H1 (cell line): ENCODE data around the gene ZBTB42. TPM values are rescaled to one million over a fixed set of nuclear protein-coding genes. Genes with fewer than 3 reads are reported as not detected.

ENCODE experiments used
- POLR2A ChIP-seq, 2 experiments: IDR thresholded peaks; 1 replicate in 1 of 2; 2 replicates in 1 of 2; pipeline ENCODE4 v1.6.1; 2011; ENCODE audit warnings: low read depth in 2 of 2, low read length in 2 of 2, mild to moderate bottlenecking in 2 of 2; ENCODE audit errors: control extremely low read depth in 1 of 2
- SP1 ChIP-seq: IDR thresholded peaks from 2 replicates; pipeline ENCODE4 v1.6.1; 2011; ENCODE audit warnings: low read depth, low read length
- SRF ChIP-seq: IDR thresholded peaks from 2 replicates; pipeline ENCODE4 v1.6.1; 2011; ENCODE audit warnings: mild to moderate bottlenecking, low read depth, low read length, moderate library complexity
- TEAD4 ChIP-seq: IDR thresholded peaks from 2 replicates; pipeline ENCODE4 v1.6.1; 2012; ENCODE audit warnings: low read depth, low read length, inconsistent platforms, mixed read lengths
- polyA plus RNA-seq, 7 experiments: library from polyadenylated mRNA; depleted of rRNA in 3 of 7; stranded (reverse) in 5 of 7; unstranded in 2 of 7; fragments of >200 nt in 5 of 7; fragments of 200-250 nt in 2 of 7; gene quantifications; 1 replicate in 5 of 7; 2 replicates in 1 of 7; 4 replicates in 1 of 7; pipeline versions ENCODE4 v1.2.1 to v1.2.3, GENCODE V29; 2011 to 2013; ENCODE audit warnings: missing spikeins in 2 of 7, mixed read lengths in 2 of 7
- total RNA-seq: library from RNA; stranded (reverse); fragmentation: NEBNext Ultra II Directional; extraction: Animal tissue kit (Norgen Biotek cat#: 25700); gene quantifications from 2 replicates; pipeline ENCODE4 v1.2.1, GENCODE V29; 2021
- TF ChIP-seq, protein P1 (sequence below): fragments of 300-600 bp; sonication (generic); IDR thresholded peaks from 2 replicates; pipeline ENCODE4 v1.7.1; 2012; ENCODE audit warnings: low read length, moderate library complexity, mild to moderate bottlenecking, inconsistent platforms; ENCODE audit not compliant: insufficient replicate concordance

Gene ZBTB42
- total and polyA plus RNA-seq, 2 of the 8 experiments (the other 6 are each of a cell fraction or from before 2014, with no cell fraction given): 2.8 to 3.1 TPM

GRCh38 chr14:104780513-104781030, 20.3 kb upstream of the ZBTB42 start (continued):
- TF ChIP-seq, protein P1, sequence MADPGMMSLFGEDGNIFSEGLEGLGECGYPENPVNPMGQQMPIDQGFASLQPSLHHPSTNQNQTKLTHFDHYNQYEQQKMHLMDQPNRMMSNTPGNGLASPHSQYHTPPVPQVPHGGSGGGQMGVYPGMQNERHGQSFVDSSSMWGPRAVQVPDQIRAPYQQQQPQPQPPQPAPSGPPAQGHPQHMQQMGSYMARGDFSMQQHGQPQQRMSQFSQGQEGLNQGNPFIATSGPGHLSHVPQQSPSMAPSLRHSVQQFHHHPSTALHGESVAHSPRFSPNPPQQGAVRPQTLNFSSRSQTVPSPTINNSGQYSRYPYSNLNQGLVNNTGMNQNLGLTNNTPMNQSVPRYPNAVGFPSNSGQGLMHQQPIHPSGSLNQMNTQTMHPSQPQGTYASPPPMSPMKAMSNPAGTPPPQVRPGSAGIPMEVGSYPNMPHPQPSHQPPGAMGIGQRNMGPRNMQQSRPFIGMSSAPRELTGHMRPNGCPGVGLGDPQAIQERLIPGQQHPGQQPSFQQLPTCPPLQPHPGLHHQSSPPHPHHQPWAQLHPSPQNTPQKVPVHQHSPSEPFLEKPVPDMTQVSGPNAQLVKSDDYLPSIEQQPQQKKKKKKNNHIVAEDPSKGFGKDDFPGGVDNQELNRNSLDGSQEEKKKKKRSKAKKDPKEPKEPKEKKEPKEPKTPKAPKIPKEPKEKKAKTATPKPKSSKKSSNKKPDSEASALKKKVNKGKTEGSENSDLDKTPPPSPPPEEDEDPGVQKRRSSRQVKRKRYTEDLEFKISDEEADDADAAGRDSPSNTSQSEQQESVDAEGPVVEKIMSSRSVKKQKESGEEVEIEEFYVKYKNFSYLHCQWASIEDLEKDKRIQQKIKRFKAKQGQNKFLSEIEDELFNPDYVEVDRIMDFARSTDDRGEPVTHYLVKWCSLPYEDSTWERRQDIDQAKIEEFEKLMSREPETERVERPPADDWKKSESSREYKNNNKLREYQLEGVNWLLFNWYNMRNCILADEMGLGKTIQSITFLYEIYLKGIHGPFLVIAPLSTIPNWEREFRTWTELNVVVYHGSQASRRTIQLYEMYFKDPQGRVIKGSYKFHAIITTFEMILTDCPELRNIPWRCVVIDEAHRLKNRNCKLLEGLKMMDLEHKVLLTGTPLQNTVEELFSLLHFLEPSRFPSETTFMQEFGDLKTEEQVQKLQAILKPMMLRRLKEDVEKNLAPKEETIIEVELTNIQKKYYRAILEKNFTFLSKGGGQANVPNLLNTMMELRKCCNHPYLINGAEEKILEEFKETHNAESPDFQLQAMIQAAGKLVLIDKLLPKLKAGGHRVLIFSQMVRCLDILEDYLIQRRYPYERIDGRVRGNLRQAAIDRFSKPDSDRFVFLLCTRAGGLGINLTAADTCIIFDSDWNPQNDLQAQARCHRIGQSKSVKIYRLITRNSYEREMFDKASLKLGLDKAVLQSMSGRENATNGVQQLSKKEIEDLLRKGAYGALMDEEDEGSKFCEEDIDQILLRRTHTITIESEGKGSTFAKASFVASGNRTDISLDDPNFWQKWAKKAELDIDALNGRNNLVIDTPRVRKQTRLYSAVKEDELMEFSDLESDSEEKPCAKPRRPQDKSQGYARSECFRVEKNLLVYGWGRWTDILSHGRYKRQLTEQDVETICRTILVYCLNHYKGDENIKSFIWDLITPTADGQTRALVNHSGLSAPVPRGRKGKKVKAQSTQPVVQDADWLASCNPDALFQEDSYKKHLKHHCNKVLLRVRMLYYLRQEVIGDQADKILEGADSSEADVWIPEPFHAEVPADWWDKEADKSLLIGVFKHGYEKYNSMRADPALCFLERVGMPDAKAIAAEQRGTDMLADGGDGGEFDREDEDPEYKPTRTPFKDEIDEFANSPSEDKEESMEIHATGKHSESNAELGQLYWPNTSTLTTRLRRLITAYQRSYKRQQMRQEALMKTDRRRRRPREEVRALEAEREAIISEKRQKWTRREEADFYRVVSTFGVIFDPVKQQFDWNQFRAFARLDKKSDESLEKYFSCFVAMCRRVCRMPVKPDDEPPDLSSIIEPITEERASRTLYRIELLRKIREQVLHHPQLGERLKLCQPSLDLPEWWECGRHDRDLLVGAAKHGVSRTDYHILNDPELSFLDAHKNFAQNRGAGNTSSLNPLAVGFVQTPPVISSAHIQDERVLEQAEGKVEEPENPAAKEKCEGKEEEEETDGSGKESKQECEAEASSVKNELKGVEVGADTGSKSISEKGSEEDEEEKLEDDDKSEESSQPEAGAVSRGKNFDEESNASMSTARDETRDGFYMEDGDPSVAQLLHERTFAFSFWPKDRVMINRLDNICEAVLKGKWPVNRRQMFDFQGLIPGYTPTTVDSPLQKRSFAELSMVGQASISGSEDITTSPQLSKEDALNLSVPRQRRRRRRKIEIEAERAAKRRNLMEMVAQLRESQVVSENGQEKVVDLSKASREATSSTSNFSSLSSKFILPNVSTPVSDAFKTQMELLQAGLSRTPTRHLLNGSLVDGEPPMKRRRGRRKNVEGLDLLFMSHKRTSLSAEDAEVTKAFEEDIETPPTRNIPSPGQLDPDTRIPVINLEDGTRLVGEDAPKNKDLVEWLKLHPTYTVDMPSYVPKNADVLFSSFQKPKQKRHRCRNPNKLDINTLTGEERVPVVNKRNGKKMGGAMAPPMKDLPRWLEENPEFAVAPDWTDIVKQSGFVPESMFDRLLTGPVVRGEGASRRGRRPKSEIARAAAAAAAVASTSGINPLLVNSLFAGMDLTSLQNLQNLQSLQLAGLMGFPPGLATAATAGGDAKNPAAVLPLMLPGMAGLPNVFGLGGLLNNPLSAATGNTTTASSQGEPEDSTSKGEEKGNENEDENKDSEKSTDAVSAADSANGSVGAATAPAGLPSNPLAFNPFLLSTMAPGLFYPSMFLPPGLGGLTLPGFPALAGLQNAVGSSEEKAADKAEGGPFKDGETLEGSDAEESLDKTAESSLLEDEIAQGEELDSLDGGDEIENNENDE: no peak
- TF ChIP-seq SRF (no peak), TEAD4 (no peak), SP1 (no peak), POLR2A (IDR thresholded peaks at IDR 0.05; ENCODE audit: control extremely low read depth in 1 of 2, low read depth in 2 of 2, low read length in 2 of 2) (no peak)
